Hematopoietic multipotent progenitor cell (in vitro differentiated cells): ENCODE results near the gene NEMP1. TPM values are rescaled to one million over a fixed set of nuclear protein-coding genes. Genes with fewer than 3 reads are reported as not detected.
"Not testable (repeated sequence)": the region's sequence is repeated elsewhere in the genome, so short reads cannot be mapped to it uniquely, and the experiment has no call there.

Source experiments
- DNase-seq, 3 donors: peaks; one replicate each; pipeline ENCODE4 v3.0.0-alpha.2; 2011 to 2015; ENCODE audit warnings: low read depth in 2 of 3, low spot score in 2 of 3
- total RNA-seq: library from RNA; depleted of rRNA; stranded (reverse); fragments of >200 nt; gene quantifications from one replicate; pipeline ENCODE4 v1.2.3, GENCODE V29; 2012

NEMP1 gene
- total RNA-seq, 1 donor: 8.6 TPM

DNA sequence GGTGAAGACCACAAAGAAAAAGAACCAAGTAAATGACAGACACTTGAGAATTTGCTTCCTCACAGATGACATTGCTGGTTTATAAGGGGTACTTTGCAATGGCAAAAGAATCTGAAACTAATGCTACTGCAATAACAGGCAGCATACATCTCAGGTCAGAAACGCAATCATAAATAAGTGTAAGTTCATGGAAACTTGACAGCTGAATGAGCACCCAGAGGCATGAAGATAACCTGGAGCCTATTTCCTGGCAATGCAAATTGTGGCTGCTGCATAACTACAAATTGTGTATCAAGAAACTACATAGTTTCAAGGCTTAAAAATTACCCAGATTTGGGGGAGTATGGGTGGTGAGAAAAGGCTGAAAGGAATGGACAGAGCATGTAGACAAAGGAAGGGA, 20.1 kb downstream of the NEMP1 start:
- no peak for DNase-seq

DNA sequence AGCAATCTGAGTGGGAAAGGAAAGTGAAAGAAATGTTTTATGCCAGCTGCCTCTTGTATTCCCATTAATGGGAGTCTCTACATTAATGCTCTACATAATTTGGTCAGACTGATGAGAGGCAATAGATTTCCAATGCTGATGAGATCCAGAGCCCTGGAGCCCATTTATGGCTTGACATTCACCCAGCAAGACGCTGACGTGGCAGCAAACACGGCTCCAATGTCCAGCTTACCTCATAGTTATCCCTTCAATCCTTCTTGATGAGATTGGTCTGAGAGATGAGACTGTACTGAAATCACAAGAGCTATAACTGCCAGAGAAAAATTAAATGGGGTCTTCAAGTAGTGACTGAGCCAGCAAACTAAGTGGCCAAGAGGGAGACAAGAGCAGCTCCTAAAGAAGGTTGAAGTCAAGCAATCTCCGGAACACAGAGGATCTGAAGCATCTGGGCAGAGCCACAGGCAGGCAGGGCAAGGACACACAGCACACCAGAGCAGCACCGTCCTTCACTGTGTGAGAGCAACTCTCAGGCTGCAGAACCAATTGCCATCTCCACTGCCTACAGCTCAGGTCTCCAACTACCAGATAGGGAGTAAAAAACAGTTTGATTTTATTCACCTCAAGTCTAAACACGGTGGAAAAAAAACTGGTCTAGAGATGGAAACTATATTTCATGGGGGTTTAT, 21.4 kb downstream of the NEMP1 start:
- no peak for DNase-seq

DNA sequence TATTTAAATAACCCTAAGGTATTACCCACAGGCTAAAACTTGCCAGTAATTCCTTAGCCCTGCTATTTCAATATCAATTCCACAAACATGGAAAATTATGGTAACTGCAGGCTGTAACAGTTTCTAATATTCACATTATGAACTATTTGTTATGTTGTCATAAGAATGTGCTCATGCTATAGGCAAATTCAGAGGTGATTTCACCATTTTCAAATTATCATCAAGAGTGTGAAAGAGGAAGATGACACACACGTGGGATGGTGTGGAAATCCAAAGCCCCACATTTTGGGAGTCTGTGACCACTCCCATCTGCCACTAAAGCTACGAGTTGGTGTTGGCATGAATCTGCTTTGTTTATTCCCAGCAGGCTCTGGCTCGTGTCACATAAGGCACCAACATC, 22.8 kb downstream of the NEMP1 start:
- DNase-seq: no peak

DNA sequence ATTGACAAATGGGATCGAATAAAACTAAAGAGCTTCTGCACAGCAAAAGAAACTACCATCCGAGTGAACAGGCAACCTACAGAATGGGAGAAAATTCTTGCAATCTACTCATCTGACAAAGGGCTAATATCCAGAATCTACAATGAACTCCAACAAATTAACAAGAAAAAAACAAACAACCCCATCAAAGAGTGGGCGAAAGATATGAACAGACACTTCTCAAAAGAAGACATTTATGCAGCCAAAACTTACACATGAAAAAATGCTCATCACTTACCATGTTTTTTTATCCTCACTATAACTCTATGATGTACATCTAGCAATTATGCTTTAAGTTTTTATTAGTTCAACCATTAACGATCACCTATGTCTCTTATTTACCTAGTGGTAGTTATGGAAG, 24.7 kb downstream of the NEMP1 start:
- DNase-seq: not testable (repeated sequence)

DNA sequence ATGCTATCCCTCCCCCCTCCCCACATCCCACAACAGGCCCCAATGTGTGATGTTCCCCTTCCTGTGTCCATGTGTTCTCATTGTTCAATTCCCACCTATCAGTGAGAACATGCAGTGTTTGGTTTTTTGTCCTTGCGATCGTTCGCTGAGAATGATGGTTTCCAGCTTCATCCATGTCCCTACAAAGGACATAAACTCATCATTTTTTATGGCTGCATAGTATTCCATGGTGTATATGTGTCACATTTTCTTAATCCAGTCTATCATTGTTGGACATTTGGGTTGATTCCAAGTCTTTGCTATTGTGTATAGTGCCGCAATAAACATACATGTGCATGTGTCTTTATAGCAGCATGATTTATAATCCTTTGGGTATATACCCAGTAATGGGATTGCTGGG, 25.4 kb downstream of the NEMP1 start:
- not testable (repeated sequence) for DNase-seq

DNA sequence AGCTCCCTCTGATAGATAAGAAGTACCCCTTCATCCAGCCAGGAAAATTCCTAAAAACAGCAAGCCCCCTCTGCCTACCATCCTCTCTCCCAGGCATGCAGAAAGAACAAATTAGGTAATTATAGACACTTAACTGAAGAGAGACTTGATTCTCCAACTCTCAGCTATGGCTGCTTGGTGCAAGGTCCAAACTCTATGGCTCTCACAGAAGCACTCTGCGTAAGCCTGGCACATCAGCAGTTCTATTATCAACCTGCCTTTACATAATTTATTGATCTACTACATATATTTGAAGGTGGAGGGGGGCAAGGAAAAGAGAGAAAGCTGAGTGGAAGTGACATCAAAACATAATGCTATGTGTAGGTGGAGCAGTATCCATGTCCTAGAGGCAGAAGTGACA, 27.6 kb downstream of the NEMP1 start:
- DNase-seq: no peak

DNA sequence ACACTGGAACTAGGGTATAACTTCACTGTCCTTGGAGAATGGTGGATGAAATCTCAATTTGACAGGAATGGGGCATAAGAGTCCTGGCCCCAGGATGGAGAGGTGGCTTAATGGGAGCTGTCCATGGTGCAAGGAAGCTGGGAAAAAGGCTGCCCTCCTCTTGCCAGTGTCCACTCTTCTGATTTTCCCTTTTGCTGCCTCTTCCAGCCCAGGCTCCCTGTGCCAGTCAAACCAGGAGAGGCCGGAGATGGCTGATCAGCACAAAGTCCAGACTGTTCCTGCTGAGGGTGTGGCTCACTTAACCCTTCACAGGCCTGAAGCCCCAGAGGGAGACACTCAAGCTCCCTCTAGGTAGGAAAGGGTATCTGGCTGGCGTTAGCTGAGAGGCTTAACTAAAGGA, 28.7 kb downstream of the NEMP1 start, which contains the start of gene MYO1A:
TSS of gene MYO1A (minus strand) at position 240 of the 400 bp plus-strand sequence. CDS start 1,806 bp downstream, outside the sequence.
- DNase-seq: no peak

DNA sequence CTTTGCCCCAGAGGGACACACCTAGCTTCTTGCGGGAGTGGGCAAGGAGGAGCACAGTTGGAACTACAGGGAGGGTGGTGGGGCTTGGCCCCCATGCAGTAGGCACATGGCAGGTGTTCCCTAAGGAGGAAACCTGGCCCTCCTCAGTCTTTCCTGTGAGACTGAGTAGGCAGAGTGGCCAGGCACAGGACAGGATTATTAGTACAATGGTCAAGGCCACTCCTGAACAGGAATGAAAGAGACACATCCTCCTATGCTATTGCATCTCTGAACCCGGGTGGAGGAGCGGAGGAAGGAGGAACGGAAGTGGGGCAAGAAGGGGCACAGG, 29.5 kb downstream of the NEMP1 start:
- DNase-seq: no peak

DNA sequence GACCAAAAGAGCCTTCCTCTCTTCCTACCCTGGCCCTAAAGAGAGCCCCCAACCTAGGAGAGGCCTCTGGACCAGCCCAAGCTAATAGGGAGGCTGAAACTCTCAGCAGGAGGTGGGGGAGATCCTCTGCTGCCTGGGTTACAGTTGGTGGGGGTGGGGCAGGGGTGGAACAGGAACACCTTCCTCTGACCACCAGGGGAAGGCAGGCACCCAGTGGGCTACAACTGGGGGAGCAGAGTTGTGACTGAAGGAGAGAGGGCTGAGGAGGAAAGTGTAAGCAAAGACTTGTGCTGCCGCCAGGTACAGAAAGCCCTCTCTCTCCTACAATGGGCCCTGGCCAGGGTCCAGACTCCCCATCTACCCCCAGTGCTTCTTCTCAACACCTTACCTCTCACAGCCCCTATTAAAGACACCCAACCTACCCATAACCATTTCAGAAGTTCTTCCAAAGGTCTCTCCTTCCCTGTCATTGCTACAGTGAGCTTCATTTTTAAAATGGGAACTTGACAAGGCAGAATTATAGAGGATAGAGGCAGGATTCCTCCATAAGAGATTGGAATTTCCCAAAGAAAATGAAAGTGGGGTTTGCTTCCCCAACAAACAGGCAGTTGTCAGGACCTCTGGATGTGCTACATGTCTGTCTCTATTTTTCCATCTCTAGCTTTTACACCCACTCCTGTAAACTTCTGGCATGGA, 30.0 kb downstream of the NEMP1 start:
- DNase-seq: no peak

DNA sequence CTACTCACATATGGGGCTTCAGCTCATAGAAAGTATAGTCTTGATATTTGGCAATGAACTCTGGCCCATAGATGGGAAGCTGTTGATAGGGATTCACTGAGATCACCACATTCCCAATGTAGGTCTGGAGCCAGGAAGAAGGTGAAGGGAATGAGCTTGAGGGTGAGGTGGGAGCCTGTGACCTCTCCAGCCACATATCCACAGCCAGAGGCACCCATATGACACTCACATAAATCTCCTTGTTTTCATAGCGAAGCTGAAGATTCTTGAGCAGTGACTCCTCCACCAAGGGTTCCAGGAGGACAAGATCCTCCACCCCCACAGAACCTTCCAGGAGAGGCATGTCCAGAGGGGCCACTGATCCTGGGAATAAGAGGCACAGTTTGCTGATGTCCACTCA, 30.6 kb downstream of the NEMP1 start:
- no peak for DNase-seq

DNA sequence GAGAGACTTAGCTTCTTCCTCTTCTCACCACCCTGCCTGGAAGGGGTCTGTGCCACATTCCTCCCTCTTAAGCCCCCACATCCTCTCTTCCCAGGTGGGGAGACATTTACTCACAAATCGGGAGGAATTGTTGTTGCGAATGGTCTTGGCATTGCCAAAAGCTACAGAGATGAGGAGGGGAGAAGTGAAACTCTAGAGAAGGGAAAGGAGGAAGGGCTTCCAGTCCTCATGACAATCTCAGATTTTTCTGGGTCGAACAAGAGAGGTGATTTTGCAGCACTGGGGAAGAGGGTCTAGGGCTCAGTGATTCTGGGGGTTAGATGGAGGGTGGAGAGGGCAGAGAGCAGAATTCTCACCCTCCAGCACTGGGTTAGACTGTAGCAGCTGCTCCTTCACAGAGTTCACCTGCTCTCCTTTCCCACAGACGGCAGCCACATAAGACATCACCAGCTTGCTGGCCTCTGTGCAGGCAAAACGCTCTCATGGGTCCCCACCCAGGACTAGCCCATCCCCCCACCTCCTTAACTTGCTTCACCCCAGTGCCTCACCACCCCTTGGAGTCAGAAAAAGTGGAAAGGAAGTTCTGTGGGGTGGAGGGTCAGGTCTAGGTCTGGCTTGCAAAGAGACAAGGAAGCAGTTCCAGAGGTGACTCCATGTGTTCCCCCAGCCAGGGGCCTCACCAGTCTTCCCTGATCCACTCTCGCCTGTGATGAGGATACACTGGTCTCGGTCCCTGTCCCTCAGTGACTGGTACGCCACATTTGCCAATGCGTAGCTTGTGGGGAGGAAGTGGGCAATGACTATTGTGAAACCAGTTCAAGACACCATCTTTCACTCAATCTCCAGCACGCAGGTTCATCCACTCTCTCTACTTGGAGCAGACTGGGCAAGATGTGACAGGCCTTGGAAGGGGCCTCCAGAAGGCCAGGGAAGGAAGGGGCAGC, 31.4 kb downstream of the NEMP1 start:
- peak in 1 of 3 donors; percentile 19 for DNase-seq

DNA sequence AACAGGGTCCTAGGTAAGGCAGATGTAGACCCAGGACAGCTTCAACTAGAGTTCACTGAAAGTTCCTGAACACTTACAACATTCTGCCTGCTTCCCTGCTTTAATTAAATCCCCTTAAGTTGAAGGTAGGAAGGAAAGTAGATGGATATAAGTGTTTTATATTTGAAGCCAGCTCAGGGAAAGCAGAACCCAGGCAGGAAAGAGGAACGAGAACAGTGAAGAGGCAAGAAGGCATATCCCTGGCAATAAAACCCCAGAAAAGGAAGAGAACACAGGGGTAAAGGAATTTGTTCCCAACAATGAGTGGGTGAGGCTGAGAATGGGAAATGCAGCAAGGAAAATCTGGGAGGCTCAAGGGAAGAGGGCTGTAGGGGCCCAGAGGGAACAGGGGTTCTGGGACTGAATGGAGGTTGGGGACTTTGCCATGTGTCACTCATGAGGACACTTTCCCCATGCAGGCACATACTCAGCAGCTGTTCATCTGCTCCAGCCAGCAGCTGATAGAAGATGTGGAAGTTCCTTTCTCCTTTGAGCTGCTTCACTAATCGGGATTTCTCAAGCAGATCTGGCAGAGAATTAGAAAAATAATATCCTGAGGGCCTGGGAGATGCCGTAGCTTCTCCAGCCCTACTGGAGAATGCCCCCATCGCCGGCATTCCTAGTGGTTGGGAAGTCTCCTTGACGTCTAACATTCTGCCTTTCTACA, 32.4 kb downstream of the NEMP1 start:
- no peak for DNase-seq

DNA sequence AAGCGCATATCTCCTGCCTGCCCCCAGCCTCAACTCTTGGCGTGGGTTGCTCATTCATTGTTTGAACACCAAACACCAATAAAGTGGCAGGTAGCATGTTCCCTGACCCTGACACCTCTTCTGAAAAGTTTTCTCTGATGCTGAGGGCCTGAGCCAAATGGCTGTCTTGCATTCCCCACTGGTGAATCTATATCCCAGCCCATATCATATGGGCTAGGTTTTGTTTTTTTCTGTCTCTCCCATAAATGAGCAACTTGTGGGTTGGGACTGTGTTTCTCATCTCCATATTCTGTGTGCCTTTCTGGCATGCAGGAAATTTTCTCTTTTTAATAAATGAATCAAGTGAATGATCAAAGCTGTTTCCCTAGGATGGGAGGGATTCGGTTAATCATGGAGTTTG, 33.7 kb downstream of the NEMP1 start:
- no peak for DNase-seq

DNA sequence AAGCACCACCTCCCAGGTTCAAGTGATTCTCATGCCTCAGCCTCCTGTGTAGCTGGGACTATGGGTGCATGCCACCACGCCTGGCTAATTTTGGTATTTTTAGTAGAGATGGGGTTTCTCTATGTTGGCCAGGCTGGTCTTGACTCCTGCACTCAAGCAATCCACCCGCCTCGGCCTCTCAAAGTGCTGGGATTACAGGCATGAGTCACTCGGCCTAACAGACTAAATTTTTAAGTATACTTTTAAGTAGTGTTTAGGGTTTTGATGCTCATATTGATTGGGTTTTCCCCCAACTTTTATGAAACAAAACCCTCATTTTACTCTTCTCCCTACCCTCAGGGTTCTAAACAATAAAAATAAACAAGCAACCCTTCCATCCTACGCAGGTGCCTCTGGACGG, 34.1 kb downstream of the NEMP1 start:
- DNase-seq: no peak

DNA sequence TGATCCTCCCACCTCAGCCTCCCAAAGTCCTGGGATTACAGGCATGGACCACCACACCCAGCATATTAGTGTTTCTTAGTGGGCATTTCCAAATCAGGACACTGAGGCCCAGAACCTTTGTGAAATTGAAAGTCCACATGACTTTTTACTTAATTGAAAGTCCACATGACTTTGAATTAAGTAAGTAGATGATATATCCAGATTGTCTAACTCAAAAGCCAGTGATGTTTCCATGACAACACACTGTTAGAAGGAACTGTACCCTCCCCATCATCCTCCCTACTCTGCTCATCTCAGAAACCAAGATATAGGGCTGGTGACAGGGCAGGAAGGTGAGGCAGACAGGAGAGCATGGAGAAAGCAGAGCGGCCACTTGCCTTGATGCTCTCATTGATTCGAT, 35.9 kb downstream of the NEMP1 start:
- DNase-seq: no peak

DNA sequence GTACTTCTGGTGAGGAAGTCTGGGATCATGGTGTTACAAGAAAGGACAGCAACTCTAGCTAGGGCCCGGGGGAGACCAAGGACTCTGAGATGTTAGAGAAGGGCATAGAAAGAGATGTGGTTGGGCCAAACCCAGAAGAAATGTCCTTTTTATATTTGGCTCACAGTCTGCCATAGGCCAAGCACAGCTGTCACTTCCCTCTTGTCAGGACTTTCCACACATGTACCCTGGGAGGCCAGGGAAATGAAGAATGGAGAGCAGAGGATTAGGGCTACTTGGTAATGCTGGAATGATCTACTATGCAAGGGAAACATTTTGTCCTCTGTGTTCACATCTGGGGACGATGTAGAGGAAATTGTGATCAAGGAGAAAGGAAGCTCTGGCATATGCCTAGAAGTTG, 37.8 kb downstream of the NEMP1 start:
- DNase-seq: no peak

DNA sequence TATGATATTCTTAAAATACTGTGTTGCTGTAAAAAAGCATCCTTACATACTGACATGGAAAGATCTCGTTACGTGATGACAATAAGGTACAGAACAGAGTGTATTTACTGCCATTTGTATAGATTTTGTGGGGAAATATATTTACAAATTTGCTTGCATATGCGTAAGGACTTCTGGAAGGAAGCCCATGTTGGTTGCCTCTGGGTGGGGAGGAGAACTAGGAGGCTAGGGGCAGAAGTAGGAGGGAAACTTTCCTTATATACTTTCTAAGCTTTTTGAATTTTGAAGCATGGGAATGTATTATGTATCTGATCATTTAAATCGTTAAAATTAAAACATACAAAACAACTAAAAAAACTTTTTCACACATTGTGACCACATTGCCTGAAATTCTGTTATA, 38.4 kb downstream of the NEMP1 start:
- no peak for DNase-seq

DNA sequence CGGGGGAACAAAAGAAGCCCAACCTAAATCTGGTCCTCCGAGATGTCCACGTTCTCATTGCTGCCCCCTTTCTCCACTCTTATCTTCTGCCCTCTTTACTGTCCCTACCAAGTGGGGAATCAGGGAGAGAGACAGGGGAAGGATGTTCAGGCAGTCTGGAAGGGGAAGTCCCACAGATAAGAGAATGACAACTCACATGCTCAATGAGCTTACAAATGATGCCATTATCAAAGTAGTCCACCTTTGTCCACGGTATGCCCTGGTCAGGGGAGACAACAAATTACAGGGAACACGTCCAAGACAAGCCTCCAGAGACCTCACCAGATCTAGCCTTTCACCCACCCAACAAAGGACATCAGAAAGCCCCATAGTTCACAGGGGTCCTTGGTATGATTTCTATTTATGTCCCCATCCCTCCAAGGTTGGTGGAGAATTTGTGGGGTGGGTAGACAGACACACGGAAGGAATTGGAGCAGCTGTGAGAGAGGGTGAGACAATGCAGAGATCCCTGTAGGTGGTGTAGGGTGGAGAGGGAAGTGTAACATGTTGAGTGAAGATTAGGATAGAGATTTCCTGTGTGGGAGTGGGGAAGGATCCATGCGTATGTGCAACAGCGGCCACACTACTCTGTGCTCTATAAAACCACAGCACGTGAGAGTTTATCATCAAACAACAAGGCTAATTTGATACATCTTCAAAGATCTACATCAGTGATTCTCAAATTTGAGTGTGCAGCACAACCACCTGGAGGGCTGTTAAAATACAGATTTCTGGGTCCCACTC, 39.4 kb downstream of the NEMP1 start:
- peak in 1 of 3 donors; percentile 10 for DNase-seq

DNA sequence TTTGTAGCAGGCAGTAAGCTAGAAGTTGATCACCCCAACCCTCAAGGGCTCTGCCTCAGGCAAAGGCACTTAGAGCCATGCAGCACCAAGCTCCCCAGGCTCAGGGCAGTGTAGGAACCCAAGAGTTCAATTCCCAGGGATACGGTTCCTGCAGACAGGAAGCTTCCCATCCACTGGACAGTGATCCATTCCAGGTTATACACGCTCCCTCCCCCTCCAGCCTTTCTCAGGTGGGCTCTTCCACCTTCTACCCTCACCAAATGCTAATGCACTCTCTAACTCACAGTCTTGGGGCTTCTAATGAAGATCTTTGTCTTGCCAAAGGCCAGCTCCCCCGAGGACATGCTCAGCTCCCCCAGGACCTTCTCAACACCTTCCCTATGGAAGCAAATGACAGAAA, 41.3 kb downstream of the NEMP1 start:
- DNase-seq: no peak

DNA sequence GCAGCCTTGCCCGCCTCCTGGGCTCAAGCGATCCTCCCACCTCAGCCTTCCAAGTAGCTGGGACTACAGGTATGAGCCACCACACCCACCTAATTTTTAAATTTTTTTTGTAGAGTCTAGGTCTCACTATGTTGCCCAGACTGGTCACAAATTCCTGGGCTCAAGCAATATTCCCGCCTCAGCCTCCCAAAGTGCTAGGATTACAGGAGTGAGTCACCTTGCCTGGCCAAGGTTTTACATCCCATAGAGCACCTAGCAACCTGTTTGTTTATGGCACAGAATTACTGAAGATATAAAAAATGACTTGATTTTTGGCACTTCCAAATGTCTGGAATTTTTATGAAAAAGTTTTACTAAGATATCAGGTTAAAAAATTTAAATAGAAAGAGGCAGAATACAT, 45.2 kb downstream of the NEMP1 start:
- no peak for DNase-seq
